PC-9 (cell line): ENCODE measurements around the gene DRD2. TPM values are rescaled to one million over a fixed set of nuclear protein-coding genes. Genes with fewer than 3 reads are reported as not detected.

Experiments
- BruUV-seq: library from RNA; stranded (reverse); fragments of 400-500 nt; replicated peaks from 2 replicates; lab custom pipeline; 2021; lab: Mats Ljungman, UMichigan
- CTCF ChIA-PET: fragments of 300-600 bp; sonication (Branson Sonifier 250); formaldehyde crosslinking; loops from one replicate; lab custom pipeline; 2022; ENCODE audit warnings: antibody characterized with exemption; lab: Charles Lee
- POLR2A ChIA-PET: fragments of 300-600 bp; sonication (Branson Sonifier 250); formaldehyde crosslinking; loops from one replicate; lab custom pipeline; 2022; ENCODE audit warnings: antibody characterized with exemption; ENCODE audit not compliant: unreplicated experiment; lab: Charles Lee
- DNase-seq, 2 experiments: peaks; one replicate each; pipeline versions ENCODE4 v3.0.0 to v3.0.0-alpha.2; 2015 to 2022; ENCODE audit warnings: mixed read lengths in 1 of 2
- H2AFZ ChIP-seq: fragments of 200-600 bp; sonication (generic); 2 replicates; pipeline ENCODE4 v1.8.1; 2017; ENCODE audit warnings: antibody characterized with exemption
- H3F3A ChIP-seq: fragments of 200-600 bp; sonication (generic); 2 replicates; pipeline ENCODE4 v1.8.1; 2017; ENCODE audit warnings: antibody characterized with exemption, mild to moderate bottlenecking, low read depth; ENCODE audit not compliant: insufficient read depth
- H3K27ac ChIP-seq: fragments of 200-600 bp; sonication (generic); 2 replicates; pipeline ENCODE4 v1.6.1; 2016; ENCODE audit warnings: mixed run types
- H3K27me3 ChIP-seq: fragments of 200-600 bp; sonication (generic); 2 replicates; pipeline ENCODE4 v1.6.1; 2016; ENCODE audit warnings: low read depth, mixed run types; ENCODE audit not compliant: insufficient read depth
- H3K36me3 ChIP-seq: fragments of 200-600 bp; sonication (generic); 2 replicates; pipeline ENCODE4 v1.6.1; 2016; ENCODE audit warnings: low read depth, mixed run types
- H3K4me1 ChIP-seq: fragments of 200-600 bp; sonication (generic); replicated peaks from 2 replicates; pipeline ENCODE4 v1.6.1; 2016; ENCODE audit warnings: mixed run types; ENCODE audit not compliant: insufficient read depth
- H3K4me2 ChIP-seq: fragments of 200-600 bp; sonication (generic); 2 replicates; pipeline ENCODE4 v1.6.1; 2017; ENCODE audit warnings: mixed run types
- H3K4me3 ChIP-seq: fragments of 200-600 bp; sonication (generic); 2 replicates; pipeline ENCODE4 v1.6.1; 2016; ENCODE audit warnings: mixed run types
- H3K79me2 ChIP-seq: fragments of 200-600 bp; sonication (generic); 2 replicates; pipeline ENCODE4 v1.6.1; 2017; ENCODE audit warnings: low read depth, mixed run types
- H3K9me2 ChIP-seq: fragments of 200-600 bp; sonication (generic); 2 replicates; pipeline ENCODE4 v1.8.1; 2017; ENCODE audit warnings: mild to moderate bottlenecking; ENCODE audit not compliant: insufficient read depth
- H3K9me3 ChIP-seq: fragments of 200-600 bp; sonication (generic); 2 replicates; pipeline ENCODE4 v1.8.1; 2016; ENCODE audit warnings: low read depth; ENCODE audit not compliant: insufficient read depth
- H4K20me1 ChIP-seq: fragments of 200-600 bp; sonication (generic); 2 replicates; pipeline ENCODE4 v1.8.1; 2017; ENCODE audit not compliant: insufficient read depth
- EZH2 ChIP-seq: fragments of 200-600 bp; sonication (generic); IDR thresholded peaks from 2 replicates; pipeline ENCODE4 v1.8.0; 2017; ENCODE audit warnings: antibody characterized with exemption, low read depth
- intact Hi-C: fragments of 100-400 bp; cut with micrococcal nuclease; formaldehyde crosslinking; loops from one replicate; pipeline ENCODE4 v1.10.0; 2022; ENCODE audit not compliant: unreplicated experiment
- total RNA-seq: library from RNA; stranded (reverse); gene quantifications from 2 replicates; pipeline ENCODE4 v1.2.3, GENCODE V29; 2021
- TF ChIP-seq, protein P1 (sequence below): fragments of 200-600 bp; sonication (generic); conservative IDR thresholded peaks from 2 replicates; pipeline ENCODE4 v1.6.1; 2017; ENCODE audit warnings: mixed run types, antibody characterized with exemption, mild to moderate bottlenecking, moderate library complexity

Gene DRD2
- total RNA-seq, 1 experiment from 2014 or later = not detected

DNA sequence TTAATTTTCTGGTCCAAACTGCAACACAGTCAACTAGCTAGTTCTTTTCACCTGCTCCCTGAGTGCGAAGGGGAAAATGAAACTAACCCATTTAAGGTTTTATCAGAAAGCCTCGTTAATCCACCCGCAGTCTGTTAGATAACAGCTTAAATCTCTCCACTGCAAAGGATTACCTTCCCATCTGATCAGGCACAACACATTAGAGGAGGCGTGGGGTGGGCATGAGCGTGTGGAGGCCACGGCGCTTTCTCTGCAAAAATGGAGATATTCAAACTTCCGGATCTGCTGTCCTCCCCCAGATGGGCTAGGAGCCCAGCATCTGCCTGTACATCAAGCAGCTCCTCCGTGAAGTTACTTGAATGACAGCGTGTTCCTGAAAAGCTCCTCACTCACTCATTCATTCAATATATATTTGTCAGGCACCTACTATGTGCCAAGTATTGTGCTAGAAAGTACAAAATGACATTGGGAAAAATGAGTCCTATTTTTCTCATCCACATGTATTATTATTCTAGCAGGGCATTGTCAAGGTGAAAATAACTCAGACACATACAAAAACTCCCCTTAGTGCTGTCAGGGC lies 101.1 kb downstream of the DRD2 start:
- TF ChIP-seq, protein P1, sequence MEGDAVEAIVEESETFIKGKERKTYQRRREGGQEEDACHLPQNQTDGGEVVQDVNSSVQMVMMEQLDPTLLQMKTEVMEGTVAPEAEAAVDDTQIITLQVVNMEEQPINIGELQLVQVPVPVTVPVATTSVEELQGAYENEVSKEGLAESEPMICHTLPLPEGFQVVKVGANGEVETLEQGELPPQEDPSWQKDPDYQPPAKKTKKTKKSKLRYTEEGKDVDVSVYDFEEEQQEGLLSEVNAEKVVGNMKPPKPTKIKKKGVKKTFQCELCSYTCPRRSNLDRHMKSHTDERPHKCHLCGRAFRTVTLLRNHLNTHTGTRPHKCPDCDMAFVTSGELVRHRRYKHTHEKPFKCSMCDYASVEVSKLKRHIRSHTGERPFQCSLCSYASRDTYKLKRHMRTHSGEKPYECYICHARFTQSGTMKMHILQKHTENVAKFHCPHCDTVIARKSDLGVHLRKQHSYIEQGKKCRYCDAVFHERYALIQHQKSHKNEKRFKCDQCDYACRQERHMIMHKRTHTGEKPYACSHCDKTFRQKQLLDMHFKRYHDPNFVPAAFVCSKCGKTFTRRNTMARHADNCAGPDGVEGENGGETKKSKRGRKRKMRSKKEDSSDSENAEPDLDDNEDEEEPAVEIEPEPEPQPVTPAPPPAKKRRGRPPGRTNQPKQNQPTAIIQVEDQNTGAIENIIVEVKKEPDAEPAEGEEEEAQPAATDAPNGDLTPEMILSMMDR = no peak
- TF ChIP-seq EZH2 = no peak
- BruUV-seq = no TSS peak
- no peaks in the 10 kb centered on the region for H3K4me1 ChIP-seq
- no peak overlapping the region for H3K27ac ChIP-seq
- no peak for DNase-seq
- no peak overlapping the region for H3K4me2 ChIP-seq
- H3K27me3 ChIP-seq = no peaks in the 10 kb centered on the region
- no peak overlapping the region for H2AFZ ChIP-seq
- no peaks in the 10 kb centered on the region for H3K9me3 ChIP-seq
- no peaks in the 10 kb centered on the region for H3F3A ChIP-seq
- H4K20me1 ChIP-seq = no peaks in the 10 kb centered on the region
- intact Hi-C loops = no loop called here
- ChIA-PET CTCF (no interaction called here), POLR2A (no interaction called here)
- H3K79me2 ChIP-seq = no peaks in the 10 kb centered on the region
- H3K4me3 ChIP-seq = no peak overlapping the region
- H3K36me3 ChIP-seq = no peaks in the 10 kb centered on the region
- H3K9me2 ChIP-seq = no peaks in the 10 kb centered on the region

DNA sequence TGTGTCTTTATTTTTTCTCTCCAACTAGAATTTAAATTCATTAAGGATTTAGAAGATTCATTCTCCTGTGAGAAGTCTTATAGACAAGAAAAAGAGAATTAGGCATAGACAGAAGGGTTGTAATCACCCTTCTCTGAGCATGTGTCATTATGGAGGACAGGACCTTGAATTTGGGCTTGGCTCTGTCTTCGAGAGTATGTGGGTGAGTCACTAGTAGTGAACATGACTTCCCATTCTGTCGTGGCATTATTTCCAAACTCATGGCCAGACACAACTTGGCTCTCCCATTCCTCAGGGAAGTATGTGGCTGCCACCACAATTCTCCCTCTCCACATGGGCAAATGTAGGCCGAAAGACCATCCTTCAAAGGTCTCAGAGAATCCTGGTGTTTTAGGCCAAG lies 101.9 kb downstream of the DRD2 start:
- no TSS peak for BruUV-seq
- H3K4me1 ChIP-seq = no peaks in the 10 kb centered on the region
- H3K4me2 ChIP-seq = no peak overlapping the region
- H3F3A ChIP-seq = no peaks in the 10 kb centered on the region
- H3K27me3 ChIP-seq = no peaks in the 10 kb centered on the region
- no peak overlapping the region for H3K4me3 ChIP-seq
- no peaks in the 10 kb centered on the region for H3K9me2 ChIP-seq
- no peak overlapping the region for H3K27ac ChIP-seq
- H3K9me3 ChIP-seq = no peaks in the 10 kb centered on the region
- no peaks in the 10 kb centered on the region for H3K36me3 ChIP-seq
- H4K20me1 ChIP-seq = no peaks in the 10 kb centered on the region
- POLR2A ChIA-PET = no interaction called here
- no peak overlapping the region for H2AFZ ChIP-seq
- CTCF ChIA-PET = no interaction called here
- intact Hi-C loops = no loop called here
- DNase-seq = no peak
- no peaks in the 10 kb centered on the region for H3K79me2 ChIP-seq
- TF ChIP-seq, protein P1 = no peak
- no peak for TF ChIP-seq EZH2

DNA sequence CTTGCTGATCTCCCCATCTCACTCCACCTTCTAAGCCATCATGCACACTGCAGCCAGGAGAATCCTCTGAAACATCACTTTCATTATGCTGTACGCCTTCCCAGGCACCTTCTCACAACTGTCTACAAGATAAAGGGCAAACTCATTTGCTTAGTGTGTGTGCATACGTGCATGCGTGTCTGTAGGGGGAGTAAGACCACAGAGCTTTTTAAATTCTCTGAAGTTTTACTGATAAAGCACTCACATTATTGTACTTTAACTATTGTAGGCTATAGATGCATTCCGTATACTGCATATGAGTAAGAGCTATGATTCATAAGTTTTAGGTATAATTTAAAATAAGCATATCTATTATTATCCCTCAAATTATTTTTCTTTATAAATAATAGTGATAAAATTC lies 102.9 kb downstream of the DRD2 start:
- POLR2A ChIA-PET = no interaction called here
- TF ChIP-seq EZH2 = no peak
- TF ChIP-seq, protein P1 = no peak
- intact Hi-C loops = no loop called here
- no TSS peak for BruUV-seq
- H3K4me2 ChIP-seq = no peak overlapping the region
- H3K4me1 ChIP-seq = no peaks in the 10 kb centered on the region
- DNase-seq = no peak
- H4K20me1 ChIP-seq = no peaks in the 10 kb centered on the region
- no peaks in the 10 kb centered on the region for H3K9me3 ChIP-seq
- H3F3A ChIP-seq = no peaks in the 10 kb centered on the region
- no peaks in the 10 kb centered on the region for H3K79me2 ChIP-seq
- CTCF ChIA-PET = interaction anchor here (0.6 kb wide), 1 partner anchor 23 kb away, joined by 6 read pairs; no protein-coding TSS in a partner anchor
- no peak overlapping the region for H2AFZ ChIP-seq
- H3K4me3 ChIP-seq = no peak overlapping the region
- H3K27me3 ChIP-seq = no peaks in the 10 kb centered on the region
- H3K36me3 ChIP-seq = no peaks in the 10 kb centered on the region
- H3K27ac ChIP-seq = no peak overlapping the region
- H3K9me2 ChIP-seq = no peaks in the 10 kb centered on the region
